ENCODE results near the gene LVRN. TPM values are rescaled to one million over a fixed set of nuclear protein-coding genes. Genes with fewer than 3 reads are reported as not detected.

LVRN gene
- total RNA-seq, 2 donors from 2014 or later, result 0.19 to 0.39 TPM

DNA sequence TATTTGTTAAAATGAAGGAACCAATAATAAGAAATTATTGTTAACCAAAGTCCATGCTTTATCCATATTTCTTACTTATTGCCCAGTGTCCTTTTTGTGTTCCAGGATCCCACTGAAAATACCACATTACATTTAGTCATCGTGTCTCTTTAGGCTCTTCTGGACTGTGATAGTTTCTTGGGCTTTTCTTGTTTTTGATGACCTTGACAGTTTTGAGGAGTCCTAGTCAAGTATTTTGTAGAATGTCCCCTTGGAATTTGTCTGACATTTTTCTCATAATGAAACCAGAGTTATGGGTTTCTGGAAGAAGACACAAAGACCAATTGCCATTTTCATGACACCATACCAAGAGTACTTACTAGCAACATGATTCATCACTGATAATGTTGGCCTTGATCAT is 108.9 kb downstream of the LVRN start:
- Histone ChIP-seq H3K36me3 (no peaks in the 10 kb centered on the region), H3K27me3 (no peaks in the 10 kb centered on the region), H3K4me3 (no peak overlapping the region), H3K27ac (no peak overlapping the region), H3K9me3 (no peaks in the 10 kb centered on the region), H3K4me1 (no peaks in the 10 kb centered on the region)
- TF ChIP-seq, protein P1, sequence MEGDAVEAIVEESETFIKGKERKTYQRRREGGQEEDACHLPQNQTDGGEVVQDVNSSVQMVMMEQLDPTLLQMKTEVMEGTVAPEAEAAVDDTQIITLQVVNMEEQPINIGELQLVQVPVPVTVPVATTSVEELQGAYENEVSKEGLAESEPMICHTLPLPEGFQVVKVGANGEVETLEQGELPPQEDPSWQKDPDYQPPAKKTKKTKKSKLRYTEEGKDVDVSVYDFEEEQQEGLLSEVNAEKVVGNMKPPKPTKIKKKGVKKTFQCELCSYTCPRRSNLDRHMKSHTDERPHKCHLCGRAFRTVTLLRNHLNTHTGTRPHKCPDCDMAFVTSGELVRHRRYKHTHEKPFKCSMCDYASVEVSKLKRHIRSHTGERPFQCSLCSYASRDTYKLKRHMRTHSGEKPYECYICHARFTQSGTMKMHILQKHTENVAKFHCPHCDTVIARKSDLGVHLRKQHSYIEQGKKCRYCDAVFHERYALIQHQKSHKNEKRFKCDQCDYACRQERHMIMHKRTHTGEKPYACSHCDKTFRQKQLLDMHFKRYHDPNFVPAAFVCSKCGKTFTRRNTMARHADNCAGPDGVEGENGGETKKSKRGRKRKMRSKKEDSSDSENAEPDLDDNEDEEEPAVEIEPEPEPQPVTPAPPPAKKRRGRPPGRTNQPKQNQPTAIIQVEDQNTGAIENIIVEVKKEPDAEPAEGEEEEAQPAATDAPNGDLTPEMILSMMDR (IDR thresholded peaks at IDR 0.05), result no peak
- DNase-seq (ENCODE audit: low spot score), result no peak

DNA sequence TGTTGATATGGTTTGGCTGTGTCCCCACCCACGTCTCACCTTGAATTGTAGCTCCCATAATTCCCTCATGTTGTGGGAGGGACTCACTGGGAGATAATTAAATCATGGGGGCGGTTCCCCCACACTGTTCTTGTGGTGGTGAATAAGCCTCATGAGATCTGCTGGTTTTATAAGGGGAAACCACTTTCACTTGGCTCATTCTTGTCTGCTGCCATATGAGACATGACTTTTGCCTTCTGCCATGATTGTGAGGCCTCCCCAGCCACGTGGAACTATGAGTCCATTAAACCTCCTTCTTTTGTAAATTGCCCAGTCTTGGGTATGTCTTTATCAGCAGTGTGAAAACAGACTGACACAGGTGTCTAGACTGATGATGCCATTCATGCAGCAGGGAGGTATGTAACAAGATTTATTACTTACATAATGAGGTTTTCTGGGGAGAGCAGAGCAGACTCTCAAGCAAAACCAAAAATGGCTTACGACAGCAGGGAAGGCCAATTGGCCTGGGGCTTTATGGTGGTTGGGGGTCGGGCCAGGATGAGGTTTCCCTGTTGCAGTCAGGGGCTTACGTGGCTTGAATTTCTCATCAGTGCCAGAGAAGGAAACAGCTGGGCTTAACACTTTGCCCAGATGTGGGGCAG is 113.0 kb downstream of the LVRN start:
- no peaks in the 10 kb centered on the region for H3K27me3 ChIP-seq
- no peaks in the 10 kb centered on the region for H3K4me1 ChIP-seq
- no peak overlapping the region for H3K27ac ChIP-seq
- no peak for DNase-seq (ENCODE audit: low spot score)
- no peaks in the 10 kb centered on the region for H3K36me3 ChIP-seq
- H3K4me3 ChIP-seq, result no peak overlapping the region
- TF ChIP-seq, protein P1 (IDR thresholded peaks at IDR 0.05), result no peak
- H3K9me3 ChIP-seq, result no peaks in the 10 kb centered on the region

DNA sequence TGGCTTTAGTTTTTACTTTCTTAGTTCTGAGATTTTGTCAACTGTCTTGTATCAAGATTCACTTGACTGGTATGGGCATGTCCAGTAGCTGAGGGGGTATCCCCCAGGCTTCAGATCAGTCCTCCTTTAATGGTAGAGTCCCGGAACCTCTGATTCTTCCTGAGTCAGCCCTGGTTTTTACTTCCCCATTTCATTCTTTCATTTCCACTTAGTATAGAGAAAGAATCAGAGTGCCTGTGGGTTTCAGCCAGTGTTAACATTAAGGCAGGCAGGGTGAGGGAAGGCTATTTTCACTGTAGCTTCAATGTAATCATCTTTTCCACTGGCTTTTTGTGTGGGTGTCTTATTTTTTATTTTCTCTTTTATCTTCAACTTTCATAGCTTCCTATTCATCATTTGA is 114.2 kb downstream of the LVRN start:
- Histone ChIP-seq H3K4me3 (no peak overlapping the region), H3K27me3 (no peaks in the 10 kb centered on the region), H3K4me1 (no peaks in the 10 kb centered on the region), H3K36me3 (no peaks in the 10 kb centered on the region), H3K27ac (no peak overlapping the region), H3K9me3 (no peaks in the 10 kb centered on the region)
- TF ChIP-seq, protein P1 (IDR thresholded peaks at IDR 0.05), result no peak
- DNase-seq (ENCODE audit: low spot score), result no peak

Other genes starting within 250 kb of the LVRN start
- gene CDO1, start 145.8 kb upstream of the LVRN start, total RNA-seq, result 10 to 100 TPM; 24.7 to 66.0 TPM
- gene ATG12, start 120.9 kb upstream of the LVRN start, total RNA-seq, result 10 to 100 TPM; 15.7 to 19.4 TPM
- 10 to 100 TPM; 50.1 to 63.4 TPM for gene AP3S1, start 120.5 kb upstream of the LVRN start, total RNA-seq
- not detected for gene ARL14EPL, start 70.0 kb downstream of the LVRN start, total RNA-seq
- gene COMMD10, start 122.5 kb downstream of the LVRN start, total RNA-seq, result 10 to 100 TPM; 20.2 to 43.6 TPM

All from right atrium auricular region (tissue), 2 donors.